KMS-11 (cell line): ENCODE measurements around the gene RAPGEF1.

Source experiments
- H2AFZ ChIP-seq: fragments of 200-600 bp; sonication (generic); 2 replicates; pipeline ENCODE4 v1.6.1; 2016; ENCODE audit warnings: antibody characterized with exemption, mixed run types, low read depth
- H3K27ac ChIP-seq: fragments of 200-600 bp; sonication (generic); 2 replicates; pipeline ENCODE4 v1.6.1; 2016; ENCODE audit warnings: mild to moderate bottlenecking, mixed run types
- H3K27me3 ChIP-seq: fragments of 200-600 bp; sonication (generic); 2 replicates; pipeline ENCODE4 v1.6.1; 2017; ENCODE audit warnings: mild to moderate bottlenecking, low read depth, mixed run types, moderate library complexity; ENCODE audit not compliant: insufficient read depth
- H3K36me3 ChIP-seq: fragments of 200-600 bp; sonication (generic); 2 replicates; pipeline ENCODE4 v1.6.1; 2017; ENCODE audit warnings: mild to moderate bottlenecking, mixed run types; ENCODE audit not compliant: insufficient read depth
- H3K4me1 ChIP-seq: fragments of 200-600 bp; sonication (generic); 2 replicates; pipeline ENCODE4 v1.6.1; 2016; ENCODE audit warnings: mild to moderate bottlenecking, low read depth, mixed run types; ENCODE audit not compliant: poor library complexity, severe bottlenecking
- H3K4me2 ChIP-seq: fragments of 200-600 bp; sonication (generic); 2 replicates; pipeline ENCODE4 v1.7.0; 2016; ENCODE audit warnings: mild to moderate bottlenecking, mixed run types
- H3K4me3 ChIP-seq: fragments of 200-600 bp; sonication (generic); IDR thresholded peaks from 2 replicates; pipeline ENCODE4 v1.6.1; 2017; ENCODE audit warnings: low read depth, low read length, mixed read lengths; ENCODE audit not compliant: insufficient read depth
- H3K79me2 ChIP-seq: fragments of 200-600 bp; sonication (generic); 2 replicates; pipeline ENCODE4 v1.6.1; 2016; ENCODE audit warnings: low read depth, mixed run types; ENCODE audit not compliant: insufficient read depth
- H3K9ac ChIP-seq: fragments of 200-600 bp; sonication (generic); 2 replicates; pipeline ENCODE4 v1.6.1; 2016; ENCODE audit warnings: mild to moderate bottlenecking, mixed run types
- H4K20me1 ChIP-seq: fragments of 200-600 bp; sonication (generic); 2 replicates; pipeline ENCODE4 v1.6.1; 2016; ENCODE audit warnings: mild to moderate bottlenecking, mixed run types; ENCODE audit not compliant: insufficient read depth
- CTCF ChIP-seq: fragments of 200-600 bp; sonication (generic); conservative IDR thresholded peaks from 2 replicates; pipeline ENCODE4 v1.6.1; 2017; ENCODE audit warnings: low read depth, mild to moderate bottlenecking, antibody characterized with exemption, low read length, moderate library complexity, mixed read lengths

Gene RAPGEF1

DNA sequence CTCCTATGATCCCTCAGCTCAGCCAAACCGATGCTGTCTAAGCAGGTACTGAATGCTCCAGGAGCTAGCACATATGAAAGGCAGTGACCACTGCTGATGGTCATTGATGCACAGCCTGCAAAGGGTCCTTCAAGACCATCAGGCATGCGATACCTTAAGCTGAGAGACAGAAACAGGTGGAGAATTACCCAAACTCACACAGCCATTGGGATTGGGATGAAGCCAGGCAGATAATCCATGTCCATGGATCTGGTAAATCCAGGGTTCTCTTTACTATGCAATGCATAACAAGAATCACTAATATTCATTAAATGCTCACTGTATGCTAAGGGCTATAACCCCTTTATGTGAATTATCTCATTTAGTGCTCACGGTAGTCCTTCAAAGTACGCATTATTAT is 36.2 kb downstream of the RAPGEF1 start:
- Histone ChIP-seq H3K9ac (no peak overlapping the region), H3K4me3 (no peak overlapping the region), H4K20me1 (peaks cover 16% of the 10 kb centered on the region), H2AFZ (no peak overlapping the region), H3K27me3 (no peaks in the 10 kb centered on the region), H3K79me2 (peaks cover 100% of the 10 kb centered on the region), H3K36me3 (no peaks in the 10 kb centered on the region), H3K4me2 (no peak overlapping the region), H3K4me1 (peaks cover 62% of the 10 kb centered on the region), H3K27ac (no peak overlapping the region; the same call in 1 of the 2 replicates)
- no peak for TF ChIP-seq CTCF

DNA sequence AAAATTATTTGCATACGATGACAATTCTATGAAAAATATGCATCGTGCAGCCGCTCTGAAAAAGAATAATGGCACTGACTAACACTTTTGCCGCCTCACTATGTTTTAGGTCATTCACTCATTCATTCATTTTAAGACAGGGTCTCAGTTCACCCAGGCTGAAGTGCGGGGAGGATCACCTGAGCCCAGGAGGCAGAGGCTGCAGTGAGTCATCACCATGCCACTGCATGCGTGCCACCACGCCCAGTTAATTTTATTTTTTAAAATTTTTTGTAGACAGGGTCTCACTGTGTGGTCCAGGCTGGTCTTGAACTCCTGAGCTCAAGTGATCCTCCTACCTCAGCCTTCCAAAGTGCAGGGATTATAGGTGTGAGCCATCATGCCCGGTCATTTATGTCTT is 37.0 kb downstream of the RAPGEF1 start:
- H3K4me1 ChIP-seq, result peaks cover 63% of the 10 kb centered on the region
- TF ChIP-seq CTCF, result no peak
- H3K36me3 ChIP-seq, result no peaks in the 10 kb centered on the region
- no peak overlapping the region for H3K4me3 ChIP-seq
- H3K27me3 ChIP-seq, result no peaks in the 10 kb centered on the region
- H2AFZ ChIP-seq, result no peak overlapping the region
- H3K79me2 ChIP-seq, result peaks cover 100% of the 10 kb centered on the region
- H3K27ac ChIP-seq, result no peak overlapping the region
- no peak overlapping the region for H3K4me2 ChIP-seq
- no peak overlapping the region for H3K9ac ChIP-seq
- peaks cover 16% of the 10 kb centered on the region for H4K20me1 ChIP-seq

DNA sequence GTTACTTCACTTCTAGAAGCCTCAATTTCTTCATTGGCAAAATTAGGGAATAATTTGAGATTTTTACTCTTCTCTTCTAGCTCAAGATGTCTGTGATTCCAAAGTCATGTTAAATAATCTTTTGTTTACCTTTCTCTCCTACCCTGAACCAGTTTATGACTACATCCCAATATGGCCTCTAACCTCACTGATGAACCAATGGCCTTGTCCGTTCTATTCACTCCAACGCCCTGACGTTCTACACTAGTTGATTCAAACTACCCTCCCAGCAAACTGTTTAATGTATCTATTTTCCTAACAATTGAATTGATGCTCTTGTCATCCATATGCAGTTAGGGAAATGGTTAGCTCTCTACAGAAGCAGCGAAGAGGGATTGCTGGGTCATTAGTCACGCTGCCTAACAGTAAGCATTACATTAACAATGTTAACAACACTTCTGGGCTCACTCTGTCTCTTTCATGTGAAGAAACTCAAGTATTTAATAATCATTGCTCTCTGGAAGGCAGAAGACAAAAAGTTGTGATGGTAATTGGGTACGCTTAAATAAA is 38.0 kb downstream of the RAPGEF1 start:
- no peak for TF ChIP-seq CTCF
- H3K36me3 ChIP-seq, result no peaks in the 10 kb centered on the region
- no peak overlapping the region for H3K4me3 ChIP-seq
- no peak overlapping the region for H3K27ac ChIP-seq
- H3K9ac ChIP-seq, result no peak overlapping the region
- H3K4me2 ChIP-seq, result no peak overlapping the region
- no peaks in the 10 kb centered on the region for H3K27me3 ChIP-seq
- H2AFZ ChIP-seq, result no peak overlapping the region
- peaks cover 69% of the 10 kb centered on the region for H3K4me1 ChIP-seq
- H3K79me2 ChIP-seq, result peaks cover 99% of the 10 kb centered on the region
- peaks cover 23% of the 10 kb centered on the region for H4K20me1 ChIP-seq

GRCh38 chr9:131701436-131701781 is 38.5 kb downstream of the RAPGEF1 start:
- no peak for TF ChIP-seq CTCF
- no peak overlapping the region for H3K27ac ChIP-seq
- no peak overlapping the region for H3K9ac ChIP-seq
- H3K4me1 ChIP-seq, result peaks cover 71% of the 10 kb centered on the region
- H3K4me2 ChIP-seq, result no peak overlapping the region
- H2AFZ ChIP-seq, result no peak overlapping the region
- peaks cover 18% of the 10 kb centered on the region for H4K20me1 ChIP-seq
- H3K79me2 ChIP-seq, result peaks cover 98% of the 10 kb centered on the region
- no peak overlapping the region for H3K4me3 ChIP-seq
- no peaks in the 10 kb centered on the region for H3K27me3 ChIP-seq
- H3K36me3 ChIP-seq, result no peaks in the 10 kb centered on the region
